HG03342 (cell line): ENCODE measurements around the gene SFI1.
A peak's percentile ranks its signal among the peaks of the same experiment; 100 is the strongest.

Experiments used
- ATAC-seq: cut with Tn5 transposase; IDR thresholded peaks from one replicate; pipeline ENCODE4 v1.9.1; 2021; ENCODE audit warnings: mild to moderate bottlenecking, moderate library complexity; ENCODE audit not compliant: unreplicated experiment

Gene SFI1

GRCh38 chr22:31615491-31615860, 119.1 kb downstream of the SFI1 start:
- no peak for ATAC-seq

GRCh38 chr22:31615940-31616314, 119.6 kb downstream of the SFI1 start:
- no peak for ATAC-seq

- peak; percentile 57 for ATAC-seq
These were observed 120.1 kb downstream of the SFI1 start for GRCh38 chr22:31616315-31616980.

- no peak for ATAC-seq
These were observed 121.7 kb downstream of the SFI1 start for GRCh38 chr22:31618057-31618456.

GRCh38 chr22:31618471-31619176, 122.3 kb downstream of the SFI1 start:
- no peak for ATAC-seq

- no peak for ATAC-seq
These were observed 123.4 kb downstream of the SFI1 start for GRCh38 chr22:31619611-31620300.

- ATAC-seq = no peak
These were observed 124.6 kb downstream of the SFI1 start for GRCh38 chr22:31620756-31621480.

- ATAC-seq = no peak
These were observed 125.3 kb downstream of the SFI1 start for GRCh38 chr22:31621507-31622124.

GRCh38 chr22:31622980-31623379, 126.6 kb downstream of the SFI1 start:
- no peak for ATAC-seq

- no peak for ATAC-seq
These were observed 127.4 kb downstream of the SFI1 start for GRCh38 chr22:31623592-31624304.

- no peak for ATAC-seq
These were observed 128.9 kb downstream of the SFI1 start for GRCh38 chr22:31625257-31625640.

GRCh38 chr22:31625661-31626426, 129.5 kb downstream of the SFI1 start:
- ATAC-seq = no peak

GRCh38 chr22:31626427-31627150, 130.3 kb downstream of the SFI1 start:
- ATAC-seq = no peak

- ATAC-seq = no peak
These were observed 130.9 kb downstream of the SFI1 start for GRCh38 chr22:31627223-31627731.

- no peak for ATAC-seq
These were observed 132.0 kb downstream of the SFI1 start for GRCh38 chr22:31628362-31628761.

- no peak for ATAC-seq
These were observed 132.8 kb downstream of the SFI1 start for GRCh38 chr22:31628969-31629708.

- no peak for ATAC-seq
These were observed 133.4 kb downstream of the SFI1 start for GRCh38 chr22:31629741-31630184.
